HG03108 (cell line): ENCODE measurements around the gene RPS27.

ENCODE experiments used
- ATAC-seq: cut with Tn5 transposase; IDR thresholded peaks from one replicate; pipeline ENCODE4 v1.9.1; 2021; ENCODE audit warnings: moderate library complexity; ENCODE audit not compliant: unreplicated experiment

RPS27 gene

DNA sequence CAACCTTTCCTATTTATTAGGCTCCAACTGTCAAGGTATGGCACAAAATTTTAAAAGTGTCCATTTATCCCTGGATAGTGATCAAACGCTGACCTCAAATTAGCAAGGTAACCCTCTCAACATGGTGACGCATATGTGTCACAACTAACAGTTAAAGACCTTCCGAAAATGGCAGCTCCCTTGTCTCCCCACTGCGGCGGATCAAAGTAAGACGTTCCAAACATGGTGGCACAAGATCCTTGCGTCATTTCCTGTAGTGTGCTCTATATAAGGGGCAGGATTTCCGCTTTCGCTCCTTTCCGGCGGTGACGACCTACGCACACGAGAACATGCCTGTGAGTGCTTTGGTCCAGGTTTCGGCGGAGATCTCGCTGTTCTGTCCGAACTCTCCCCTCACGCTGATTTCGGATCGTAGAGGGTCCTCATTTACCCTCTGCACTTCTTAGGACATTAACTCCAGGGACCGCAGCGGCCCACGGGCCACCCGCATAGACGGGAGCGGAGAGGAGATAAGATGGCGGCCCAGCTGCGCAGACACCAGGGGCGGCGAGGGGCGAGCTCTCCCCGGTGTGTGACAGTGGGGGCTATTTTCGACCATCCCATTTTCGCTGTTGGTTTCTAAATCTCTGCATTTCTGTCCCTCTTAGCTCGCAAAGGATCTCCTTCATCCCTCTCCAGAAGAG, at the start of gene RPS27:
Gene RPS27 (plus strand): TSS at position 295 of the 683 bp plus-strand sequence. CDS start 35 bp downstream, at position 330.
- peak; percentile 72 for ATAC-seq

DNA sequence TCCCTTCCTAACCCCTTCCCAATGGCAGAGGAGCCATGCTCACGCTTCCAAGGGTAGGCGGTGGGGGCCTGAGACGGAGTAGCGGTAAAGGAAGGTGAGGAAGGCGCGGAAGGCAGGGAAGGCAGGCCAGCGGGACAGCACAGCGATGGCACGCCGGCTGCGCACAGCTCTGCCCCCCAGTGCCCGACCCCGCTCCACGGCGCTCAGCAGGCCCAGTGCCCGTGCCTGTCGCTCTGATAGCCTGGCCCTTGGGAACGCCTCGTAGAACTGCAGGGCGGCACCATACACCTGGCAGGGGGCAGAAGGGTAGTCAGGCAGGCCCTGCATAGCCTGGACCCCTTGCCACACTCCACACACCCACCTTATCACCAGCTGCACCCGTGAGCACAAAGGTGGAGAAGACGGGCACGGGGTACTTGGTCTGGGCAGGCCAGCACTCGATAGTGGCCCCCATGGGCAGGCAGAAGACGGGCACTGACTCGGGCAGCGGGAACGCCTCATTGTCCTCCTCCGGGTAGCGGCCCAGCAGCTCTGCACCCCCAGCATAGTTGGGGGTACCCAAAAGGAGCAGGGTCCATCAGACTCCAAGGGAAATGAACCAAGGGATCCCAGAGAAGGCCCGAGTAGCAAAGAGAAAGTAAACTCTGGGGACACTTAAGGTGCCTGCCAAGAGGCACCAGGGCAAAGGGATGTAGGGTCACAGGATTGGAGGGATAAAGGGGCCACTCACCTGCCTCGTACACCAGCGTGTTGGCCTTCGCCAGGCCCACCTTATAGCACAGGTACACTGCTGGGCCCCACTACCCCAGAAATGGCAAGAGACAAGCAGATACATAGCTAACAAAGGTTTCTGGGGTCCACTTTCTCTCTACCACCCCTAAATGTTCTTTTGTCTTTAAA, 48.5 kb upstream of the RPS27 start:
- no peak for ATAC-seq

- no peak for ATAC-seq
Observed at GRCh38 chr1:153942766-153943549, 47.6 kb upstream of the RPS27 start.

DNA sequence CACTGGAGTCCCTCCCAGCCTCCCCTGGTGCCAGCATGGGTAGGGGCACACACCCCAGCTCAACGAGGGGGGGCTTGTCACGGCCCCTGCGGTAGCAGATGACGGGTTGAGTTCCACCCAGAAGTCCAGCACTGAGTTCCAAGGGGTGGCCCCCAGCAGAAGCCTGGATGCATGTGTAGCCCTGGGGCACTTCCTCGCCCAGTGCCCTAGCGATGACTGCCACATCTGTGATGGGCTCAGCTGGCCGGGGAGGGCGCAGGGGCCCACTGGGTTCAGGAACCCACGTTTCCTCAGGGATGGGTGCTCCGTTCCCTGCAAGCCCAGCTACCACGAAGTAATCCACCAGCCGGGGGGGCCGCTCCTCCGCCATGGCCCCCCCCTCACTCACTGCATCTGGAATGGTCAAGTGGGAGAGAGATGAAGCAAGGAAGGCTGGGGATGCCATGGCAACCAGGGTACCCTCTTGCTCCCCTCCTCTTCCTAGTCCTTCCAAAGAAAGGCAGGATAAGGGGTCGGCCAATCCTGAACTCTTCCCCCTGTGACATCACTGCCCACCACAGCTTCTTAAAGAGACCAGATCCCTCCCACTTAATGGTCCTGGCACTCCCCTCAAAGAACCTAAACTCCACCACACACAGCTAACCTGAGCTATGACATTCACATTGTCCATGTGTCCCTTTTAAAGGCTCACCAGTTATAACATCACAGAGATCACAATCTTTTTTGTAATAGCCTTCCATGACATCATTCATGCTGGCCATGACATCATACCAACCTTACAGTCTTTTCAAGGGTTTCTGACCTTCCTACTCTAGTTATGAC, 46.3 kb upstream of the RPS27 start:
- ATAC-seq = no peak

DNA sequence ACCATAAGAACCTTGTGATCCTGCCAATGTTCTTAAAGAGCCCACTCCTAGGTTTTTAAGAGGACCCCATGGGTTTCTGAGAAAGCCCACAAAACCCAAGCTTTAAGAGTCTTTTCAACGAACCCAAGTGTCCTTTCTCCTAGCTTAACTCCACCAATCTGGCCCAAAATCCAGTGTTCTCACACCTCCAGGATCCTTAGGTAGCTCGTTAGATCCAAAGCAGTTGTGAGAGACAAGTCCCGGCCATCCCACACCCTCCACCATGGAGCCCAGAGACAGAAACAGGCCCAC, 45.8 kb upstream of the RPS27 start:
- ATAC-seq = no peak

DNA sequence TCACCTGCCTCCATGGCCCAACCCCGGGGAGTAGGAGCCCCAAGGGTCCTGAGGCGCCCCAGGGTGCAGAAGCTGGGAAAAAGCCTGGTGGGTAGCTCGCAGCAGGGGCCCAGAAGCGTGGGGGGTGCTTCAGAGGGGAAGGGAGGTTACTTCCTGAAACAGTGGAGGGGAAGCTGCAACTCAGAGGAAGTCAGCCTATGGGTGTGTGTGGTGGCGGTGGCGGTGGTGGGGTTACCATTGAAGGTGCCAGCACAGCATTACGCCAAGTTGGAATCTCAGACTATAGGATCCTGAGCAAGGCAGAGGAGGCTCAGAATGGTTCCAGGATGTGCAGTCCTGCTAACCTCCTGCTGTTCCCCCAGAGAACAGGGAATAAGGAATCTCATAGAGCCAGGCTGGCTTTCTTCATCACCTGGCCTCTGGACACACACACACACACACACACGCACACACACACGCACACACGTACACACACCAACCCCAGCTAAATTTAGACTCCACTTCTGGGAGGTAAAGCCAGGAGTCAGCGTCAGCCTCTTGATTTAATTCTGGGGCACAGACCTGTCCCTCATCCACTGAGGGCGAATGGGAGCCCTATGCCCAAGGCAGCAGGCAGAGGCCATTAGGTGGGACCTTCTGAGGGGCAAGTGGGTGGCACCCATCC, 45.3 kb upstream of the RPS27 start:
- no peak for ATAC-seq

GRCh38 chr1:153945795-153946621, 44.6 kb upstream of the RPS27 start:
- ATAC-seq = peak; percentile 63

GRCh38 chr1:153946622-153947241, 43.8 kb upstream of the RPS27 start, which contains the start of gene DENND4B:
Gene DENND4B (minus strand): TSS chr1:153946718. CDS start chr1:153944374, 2,344 bp downstream.
- ATAC-seq = peak; percentile 49

DNA sequence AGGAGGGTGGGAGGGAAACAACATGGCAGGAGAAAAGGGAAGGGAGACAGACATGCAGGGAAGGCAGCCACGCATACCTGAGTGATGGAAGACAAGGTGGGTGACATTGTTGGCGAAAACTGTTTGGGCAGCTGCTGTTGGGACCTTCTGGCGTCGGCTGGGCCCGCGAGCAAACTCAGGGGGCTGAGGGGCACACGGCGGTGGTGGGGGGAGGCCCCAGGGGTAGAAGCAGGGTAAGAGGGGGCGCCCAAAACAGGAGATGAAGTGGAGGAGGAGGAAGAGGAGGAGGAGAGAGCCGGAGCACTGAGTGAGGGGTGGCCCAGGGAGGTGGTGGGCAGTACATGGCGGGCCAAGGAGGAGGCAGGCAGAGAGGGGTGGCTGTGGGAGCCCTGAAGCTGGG, 39.4 kb upstream of the RPS27 start:
- no peak for ATAC-seq

- no peak for ATAC-seq
Observed at GRCh38 chr1:153951801-153952200, 38.8 kb upstream of the RPS27 start.

- no peak for ATAC-seq
Observed at GRCh38 chr1:153953859-153954365, 36.6 kb upstream of the RPS27 start.

DNA sequence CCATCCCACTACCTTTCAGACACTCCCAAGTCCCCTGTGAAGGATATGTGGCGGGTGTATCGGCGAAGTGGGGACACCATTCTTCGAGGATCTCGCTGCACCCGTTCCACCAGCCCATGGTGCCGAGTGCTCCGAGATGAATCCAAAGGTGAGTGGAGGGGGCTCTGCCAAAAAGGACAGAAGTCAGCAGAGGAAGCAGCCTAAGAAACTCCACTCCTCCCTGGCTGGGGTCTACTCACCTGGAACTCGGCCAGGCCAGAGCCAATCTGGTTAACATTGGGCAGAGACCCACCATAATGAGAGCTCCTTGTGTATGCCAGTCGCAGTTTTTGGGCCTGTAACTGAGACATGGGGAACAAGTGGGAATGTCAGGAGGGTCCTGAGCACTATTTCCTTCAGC, 35.7 kb upstream of the RPS27 start:
- no peak for ATAC-seq

DNA sequence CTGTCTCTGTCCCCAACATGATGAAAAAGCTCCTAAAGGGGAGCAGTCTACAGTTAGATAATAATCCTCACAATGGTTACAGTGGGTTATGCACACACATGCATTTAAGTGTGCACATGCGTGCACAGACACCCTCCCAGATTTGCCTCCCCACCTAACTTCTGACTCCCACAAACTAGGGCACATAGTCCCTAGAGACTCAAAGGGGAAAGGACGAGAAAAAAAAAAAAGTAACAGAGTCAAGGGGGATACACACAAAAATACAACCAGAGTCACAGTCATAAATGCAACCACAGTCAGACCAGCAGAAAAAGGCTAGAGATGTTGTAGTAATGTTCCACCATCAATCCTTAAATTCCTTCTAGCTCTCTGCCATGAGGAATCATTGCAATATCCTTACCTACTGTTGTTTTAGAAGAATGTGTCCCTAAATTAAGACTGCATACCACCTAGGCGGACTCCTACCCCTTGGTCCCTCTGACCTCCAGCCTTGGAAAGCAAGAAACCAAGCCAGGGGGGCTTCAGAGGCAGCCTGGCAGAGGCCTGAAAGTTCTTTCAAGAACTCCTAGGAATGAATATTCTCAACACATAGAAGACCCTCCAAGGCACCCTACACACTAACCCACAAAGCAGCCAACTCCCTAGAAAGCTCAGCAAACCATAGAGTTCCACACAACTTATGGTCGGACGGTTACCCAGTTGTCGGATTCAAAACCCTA, 33.4 kb upstream of the RPS27 start:
- ATAC-seq = no peak

DNA sequence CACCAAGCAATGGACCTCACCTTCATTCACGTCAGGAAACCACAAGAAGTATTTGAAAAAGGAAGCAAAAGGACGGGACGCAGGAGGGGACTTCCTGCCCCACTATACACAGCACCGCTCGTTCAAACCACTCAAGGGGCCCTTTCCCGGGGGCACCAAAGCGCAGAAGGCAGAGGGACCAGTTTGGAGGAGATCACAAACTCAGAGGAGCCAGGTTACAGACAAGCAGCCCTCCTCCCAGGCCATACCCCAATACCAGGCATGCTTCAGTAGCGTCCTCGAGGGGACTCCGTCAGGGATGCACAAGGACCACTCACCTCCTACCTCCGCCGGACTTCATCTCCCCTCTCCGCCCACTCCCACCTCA, 32.8 kb upstream of the RPS27 start:
- ATAC-seq = peak; percentile 16

DNA sequence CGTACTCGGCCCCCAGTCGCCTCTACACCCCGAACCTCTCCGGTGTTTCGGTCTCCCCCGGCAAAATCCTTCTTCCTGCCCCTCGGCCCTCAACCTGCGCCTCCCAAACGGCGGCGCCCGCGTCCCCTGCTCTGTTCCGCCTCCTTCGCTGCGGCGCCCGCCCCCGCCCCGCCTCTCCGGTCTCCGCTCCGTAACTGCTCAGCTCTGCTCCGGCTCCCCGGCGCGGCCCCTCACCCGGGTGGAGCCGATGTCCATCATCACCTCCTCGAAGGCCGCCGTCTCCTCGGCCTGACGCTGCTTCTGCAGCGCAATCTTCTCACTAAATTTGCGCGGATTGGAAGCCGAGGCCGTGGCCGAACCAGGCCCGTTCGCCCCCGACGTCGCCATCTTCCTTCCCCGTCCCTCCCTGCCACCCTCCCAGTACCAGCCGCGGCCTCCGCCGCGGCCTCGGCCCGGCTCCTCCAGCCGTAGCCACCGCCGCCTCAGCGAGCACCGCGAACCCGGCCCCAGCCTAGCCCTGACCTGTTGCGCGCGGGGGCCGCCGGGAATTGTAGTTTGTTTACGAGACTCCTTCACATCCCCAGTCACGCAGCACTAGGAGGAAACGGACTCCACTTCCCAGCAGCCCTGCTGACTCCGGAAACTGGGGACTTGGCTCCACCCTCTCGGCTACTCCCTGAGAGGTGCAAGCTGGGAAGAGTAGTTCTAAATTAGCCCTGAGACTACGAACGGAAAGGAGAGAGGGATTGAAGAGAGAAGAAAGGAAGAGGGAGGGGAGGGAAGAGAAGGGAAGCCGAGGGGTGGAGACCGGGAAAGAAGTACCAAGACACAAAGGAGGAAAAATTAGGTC, 32.2 kb upstream of the RPS27 start, which contains the start of gene CRTC2:
Gene CRTC2 (minus strand): TSS at position 502 of the 850 bp plus-strand sequence. CDS start 115 bp downstream, at position 387.
- ATAC-seq = peak; percentile 71

GRCh38 chr1:153958961-153959260, 31.7 kb upstream of the RPS27 start:
- no peak for ATAC-seq

DNA sequence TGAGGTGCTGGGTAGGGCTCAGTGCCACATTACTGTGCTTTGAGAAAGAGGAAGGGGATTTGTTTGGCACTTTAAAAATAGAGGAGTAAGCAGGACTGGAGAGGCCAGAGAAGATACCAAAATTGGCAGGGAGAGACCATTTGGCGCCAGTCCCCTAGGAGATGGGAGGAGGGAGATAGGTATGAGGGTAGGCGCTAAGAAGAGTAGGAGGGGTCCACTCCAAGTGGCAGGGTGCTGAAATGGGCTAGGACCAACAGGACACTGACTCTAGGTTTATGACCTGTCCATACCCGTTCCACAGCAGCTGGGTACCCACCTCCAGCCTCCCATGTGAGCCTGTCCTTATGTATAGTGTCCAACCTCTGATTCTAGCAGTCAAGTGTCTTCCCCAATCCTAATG, 31.1 kb upstream of the RPS27 start:
- no peak for ATAC-seq
